GM19099 (cell line): ENCODE results near the gene BZW1.

ENCODE experiments used
- POLR2A ChIP-seq: IDR thresholded peaks from 3 replicates; pipeline ENCODE4 v1.6.1; 2011; ENCODE audit warnings: low read depth; ENCODE audit not compliant: insufficient read length; ENCODE audit errors: extremely low read depth

The BZW1 gene

GRCh38 chr2:200871151-200871550 is 59.4 kb downstream of the BZW1 start:
- TF ChIP-seq POLR2A, result no peak

GRCh38 chr2:200873560-200873959 is 61.9 kb downstream of the BZW1 start:
- TF ChIP-seq POLR2A, result no peak
